PFSK-1 (cell line): Measurements from ENCODE around the gene KDM3B.

Experiments used
- FOXP2 ChIP-seq: optimal IDR thresholded peaks from 2 replicates; pipeline ENCODE3; 2011; ENCODE audit warnings: borderline replicate concordance, control low read depth, inconsistent platforms; ENCODE audit not compliant: insufficient read depth; ENCODE audit errors: extremely low read length, extremely low read depth
- POLR2AphosphoS5 ChIP-seq: IDR thresholded peaks from 2 replicates; pipeline ENCODE4 v1.6.1; 2012; ENCODE audit warnings: low read depth, mild to moderate bottlenecking, control low read depth, low read length, moderate library complexity
- REST ChIP-seq, 2 experiments: IDR thresholded peaks; 2 replicates each; pipeline versions ENCODE4 v1.6.1 to v1.8.0; 2011 to 2012; ENCODE audit warnings: low read depth in 2 of 2, low read length in 2 of 2, control low read depth in 1 of 2, inconsistent platforms in 1 of 2, mild to moderate bottlenecking in 1 of 2, moderate library complexity in 1 of 2; ENCODE audit not compliant: insufficient read depth in 1 of 2
- SIN3A ChIP-seq: IDR thresholded peaks from 2 replicates; pipeline ENCODE4 v1.6.1; 2012; ENCODE audit warnings: mild to moderate bottlenecking, low read length, moderate library complexity, borderline replicate concordance; ENCODE audit not compliant: insufficient read depth
- TAF1 ChIP-seq: IDR thresholded peaks from 2 replicates; pipeline ENCODE4 v1.6.1; 2012; ENCODE audit warnings: low read length, control low read depth, borderline replicate concordance; ENCODE audit not compliant: insufficient read depth

- TF ChIP-seq POLR2AphosphoS5, result no peak
- no peak for TF ChIP-seq TAF1
- no peak for TF ChIP-seq SIN3A
- no peak for TF ChIP-seq REST (IDR thresholded peaks at IDR 0.05; ENCODE audit: insufficient read depth in 1 of 2, low read depth in 2 of 2, low read length in 2 of 2)
- no peak for TF ChIP-seq FOXP2
These were observed 36.7 kb upstream of the KDM3B start for GRCh38 chr5:138315751-138316278.
